Endothelial cell of umbilical vein (primary cell): ENCODE data around the gene NXPH4. TPM values are rescaled to one million over a fixed set of nuclear protein-coding genes. Genes with fewer than 3 reads are reported as not detected.

Experiments used
- BruUV-seq: library from RNA; stranded (reverse); fragments of 400-500 nt; replicated peaks from 2 replicates; lab custom pipeline; 2021; lab: Mats Ljungman, UMichigan
- CTCF ChIA-PET: fragments of 300-600, 350-600 bp; sonication (Branson Sonifier 250); formaldehyde crosslinking; loops from one replicate; lab custom pipeline; 2021; ENCODE audit warnings: antibody characterized with exemption, inconsistent platforms; lab: Charles Lee
- POLR2A ChIA-PET: fragments of 300-600, 350-600 bp; sonication (Branson Sonifier 250); formaldehyde crosslinking; loops from one replicate; lab custom pipeline; 2021; ENCODE audit warnings: antibody characterized with exemption, inconsistent platforms; lab: Charles Lee
- DNase-seq: peaks from one replicate; pipeline ENCODE4 v3.0.0-alpha.2; 2011; ENCODE audit warnings: low read depth, low spot score
- FAIRE-seq: peaks from 2 replicates; lab custom pipeline; 2011; peaks lifted over from hg19 to GRCh38; lab: Jason Lieb, UNC
- H2AFZ ChIP-seq: 2 replicates; pipeline ENCODE4 v1.6.0; 2012; ENCODE audit warnings: low read depth, low read length, control low read depth, inconsistent platforms
- H3K27ac ChIP-seq: 2 replicates; pipeline ENCODE4 v1.5.1; 2011; ENCODE audit warnings: low read depth, mild to moderate bottlenecking, control low read depth, low read length, moderate library complexity; ENCODE audit not compliant: insufficient read depth
- H3K27me3 ChIP-seq, 2 experiments: 2 replicates each; pipeline versions ENCODE4 v1.6.0 to v1.6.1; 2011; ENCODE audit warnings: low read length in 2 of 2, mixed read lengths in 1 of 2; ENCODE audit not compliant: control insufficient read depth in 2 of 2, insufficient read depth in 2 of 2
- H3K36me3 ChIP-seq, 2 experiments: 2 replicates in 1 of 2; 3 replicates in 1 of 2; pipeline ENCODE4 v1.5.1; 2011; ENCODE audit warnings: low read length in 2 of 2, mild to moderate bottlenecking in 1 of 2, moderate library complexity in 1 of 2; ENCODE audit not compliant: control insufficient read depth in 2 of 2, insufficient read depth in 2 of 2; ENCODE audit errors: extremely low read depth in 1 of 2
- H3K4me1 ChIP-seq: 3 replicates; pipeline ENCODE4 v1.5.1; 2011; ENCODE audit warnings: mild to moderate bottlenecking, low read length; ENCODE audit not compliant: control insufficient read depth, insufficient read depth; ENCODE audit errors: extremely low read depth
- H3K4me2 ChIP-seq: 2 replicates; pipeline ENCODE4 v1.6.1; 2011; ENCODE audit warnings: low read length, control low read depth, mixed read lengths; ENCODE audit not compliant: insufficient read depth
- H3K4me3 ChIP-seq, 3 experiments: fragments of 200-600 bp in 1 of 3; sonication (generic), shearing (Covaris generic) in 1 of 3; replicated peaks in 1 of 3; 2 replicates each; pipeline ENCODE4 v1.5.1; 2011 to 2016; ENCODE audit warnings: control low read depth in 3 of 3, low read length in 3 of 3, mild to moderate bottlenecking in 2 of 3, inconsistent platforms in 1 of 3, low read depth in 1 of 3, moderate library complexity in 1 of 3; ENCODE audit not compliant: insufficient read depth in 1 of 3
- H3K79me2 ChIP-seq: 2 replicates; pipeline ENCODE4 v1.6.0; 2012; ENCODE audit warnings: low read length, inconsistent platforms; ENCODE audit not compliant: control insufficient read depth, insufficient read depth
- H3K9ac ChIP-seq: replicated peaks from 2 replicates; pipeline ENCODE3; 2011; ENCODE audit warnings: low read length, control low read depth; ENCODE audit not compliant: insufficient read depth; ENCODE audit errors: extremely low read depth
- H3K9me1 ChIP-seq: replicated peaks from 3 replicates; pipeline ENCODE4 v1.6.0; 2011; ENCODE audit warnings: mild to moderate bottlenecking, low read length; ENCODE audit not compliant: control insufficient read depth, insufficient read depth; ENCODE audit errors: extremely low read depth
- H3K9me3 ChIP-seq: replicated peaks from 2 replicates; pipeline ENCODE4 v1.5.1; 2012; ENCODE audit warnings: low read length, inconsistent platforms; ENCODE audit not compliant: control insufficient read depth, insufficient read depth
- H4K20me1 ChIP-seq: replicated peaks from 2 replicates; pipeline ENCODE3; 2011; ENCODE audit warnings: mild to moderate bottlenecking, low read length; ENCODE audit not compliant: control insufficient read depth, insufficient read depth; ENCODE audit errors: extremely low read depth
- EZH2 ChIP-seq: IDR thresholded peaks from 2 replicates; pipeline ENCODE4 v1.6.1; 2012; ENCODE audit warnings: borderline replicate concordance, low read depth, mild to moderate bottlenecking, moderate library complexity, low read length, inconsistent platforms; ENCODE audit not compliant: severe bottlenecking
- FOS ChIP-seq: IDR thresholded peaks from 2 replicates; pipeline ENCODE4 v1.6.1; 2011; ENCODE audit warnings: mild to moderate bottlenecking, low read length, moderate library complexity, borderline replicate concordance; ENCODE audit not compliant: insufficient read depth
- GATA2 ChIP-seq: IDR thresholded peaks from 2 replicates; pipeline ENCODE4 v1.7.0; 2011; ENCODE audit warnings: low read depth, mild to moderate bottlenecking, moderate library complexity, mixed read lengths, low read length; ENCODE audit not compliant: insufficient read length, insufficient read depth
- JUN ChIP-seq: IDR thresholded peaks from 2 replicates; pipeline ENCODE4 v1.6.1; 2011; ENCODE audit warnings: borderline replicate concordance, low read depth; ENCODE audit not compliant: insufficient read length, insufficient read depth
- MYC ChIP-seq: IDR thresholded peaks from one replicate; pipeline ENCODE4 v1.6.1; 2011; ENCODE audit warnings: mild to moderate bottlenecking, low read depth, low read length
- POLR2A ChIP-seq: IDR thresholded peaks from 2 replicates; pipeline ENCODE4 v1.6.1; 2012; ENCODE audit warnings: low read depth, mild to moderate bottlenecking, control low read depth, low read length
- POLR2AphosphoS5 ChIP-seq: IDR thresholded peaks from 2 replicates; pipeline ENCODE4 v1.6.1; 2012; ENCODE audit warnings: low read depth, mild to moderate bottlenecking, control low read depth, low read length, moderate library complexity; ENCODE audit not compliant: insufficient read depth
- dilution Hi-C: fragments of 300-500 bp; cut with MboI; formaldehyde crosslinking; loops from one replicate; pipeline ENCODE4 v1.15.0; 2019; ENCODE audit warnings: low sequenced_read_pairs; ENCODE audit not compliant: extremely low pct_ligation_motif_present
- intact Hi-C: fragments of 100-400 bp; cut with micrococcal nuclease; formaldehyde crosslinking; loops from one replicate; pipeline ENCODE4 v1.10.0; 2022
- polyA plus RNA-seq, 4 experiments: library from polyadenylated mRNA; depleted of rRNA in 3 of 4; stranded (reverse) in 3 of 4; unstranded in 1 of 4; fragments of >200 nt; gene quantifications; 2 replicates each; pipeline versions ENCODE4 v1.2.1 to v1.2.3, GENCODE V29; 2011 to 2012; ENCODE audit warnings: missing spikeins in 1 of 4
- total RNA-seq: library from RNA; stranded (reverse); gene quantifications from 2 replicates; pipeline ENCODE4 v1.2.3, GENCODE V29; 2021
- TF ChIP-seq, protein P1 (sequence below): IDR thresholded peaks from 2 replicates; pipeline ENCODE4 v1.6.1; 2011; ENCODE audit not compliant: insufficient read depth, insufficient read length
- TF ChIP-seq, protein P2 (sequence below), 2 donors: IDR thresholded peaks; 1 replicate in 1 of 2; 2 replicates in 1 of 2; pipeline ENCODE4 v1.5.1; 2011; ENCODE audit warnings: low read length in 2 of 2, mild to moderate bottlenecking in 2 of 2, moderate library complexity in 2 of 2, control low read depth in 1 of 2, inconsistent platforms in 1 of 2, low read depth in 1 of 2; ENCODE audit not compliant: insufficient read depth in 1 of 2; ENCODE audit errors: extremely low read depth in 1 of 2

The NXPH4 gene
- total and polyA plus RNA-seq, 2 donors (not counting 3 experiments of a cell fraction or from before 2014, with no cell fraction given), result 0.07 TPM; not detected in 1

DNA sequence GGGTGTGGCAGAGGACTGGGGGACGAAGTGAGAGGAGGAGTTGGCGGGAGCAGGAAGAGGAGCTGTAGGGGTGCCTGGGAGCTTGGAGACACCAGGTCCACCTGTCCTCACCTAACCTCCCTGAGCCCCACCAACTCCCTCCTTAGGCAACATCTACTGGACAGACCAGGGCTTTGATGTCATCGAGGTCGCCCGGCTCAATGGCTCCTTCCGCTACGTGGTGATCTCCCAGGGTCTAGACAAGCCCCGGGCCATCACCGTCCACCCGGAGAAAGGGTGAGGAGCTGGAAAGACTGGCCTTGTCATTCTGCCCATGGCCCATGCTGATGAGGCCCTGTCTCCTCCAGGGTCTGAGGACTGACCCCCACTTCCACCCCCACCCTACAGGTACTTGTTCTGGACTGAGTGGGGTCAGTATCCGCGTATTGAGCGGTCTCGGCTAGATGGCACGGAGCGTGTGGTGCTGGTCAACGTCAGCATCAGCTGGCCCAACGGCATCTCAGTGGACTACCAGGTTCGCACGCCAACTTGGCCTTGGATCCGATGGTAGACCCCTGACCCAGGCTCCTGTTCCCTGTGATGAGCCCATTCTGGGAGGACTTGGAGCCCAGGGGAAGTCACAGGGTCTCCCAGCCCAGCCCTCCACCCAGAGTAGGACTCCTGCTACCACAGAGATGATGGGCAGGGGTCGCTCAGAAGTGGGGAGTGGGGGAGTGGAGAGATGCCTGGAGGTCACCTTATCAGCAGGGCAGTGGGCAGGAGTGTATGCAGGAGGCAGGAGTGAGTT is 32.5 kb upstream of the NXPH4 start:
- Histone ChIP-seq H3K79me2 (no peaks in the 10 kb centered on the region), H3K4me3 (no peak overlapping the region), H3K4me2 (no peak overlapping the region), H4K20me1 (no peaks in the 10 kb centered on the region), H3K9me1 (no peaks in the 10 kb centered on the region), H2AFZ (no peak overlapping the region), H3K36me3 (no peaks in the 10 kb centered on the region), H3K9ac (no peak overlapping the region), H3K27ac (no peak overlapping the region), H3K9me3 (no peaks in the 10 kb centered on the region), H3K27me3 (peaks cover 2 to 5% of the 10 kb centered on the region in 2 experiments), H3K4me1 (no peaks in the 10 kb centered on the region)
- dilution Hi-C loops, result no loop called here
- TF ChIP-seq, protein P1, sequence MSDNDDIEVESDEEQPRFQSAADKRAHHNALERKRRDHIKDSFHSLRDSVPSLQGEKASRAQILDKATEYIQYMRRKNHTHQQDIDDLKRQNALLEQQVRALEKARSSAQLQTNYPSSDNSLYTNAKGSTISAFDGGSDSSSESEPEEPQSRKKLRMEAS, result no peak
- TF ChIP-seq JUN (no peak), POLR2A (no peak), MYC (no peak), FOS (no peak), EZH2 (no peak), GATA2 (no peak), POLR2AphosphoS5 (no peak)
- TF ChIP-seq, protein P2, sequence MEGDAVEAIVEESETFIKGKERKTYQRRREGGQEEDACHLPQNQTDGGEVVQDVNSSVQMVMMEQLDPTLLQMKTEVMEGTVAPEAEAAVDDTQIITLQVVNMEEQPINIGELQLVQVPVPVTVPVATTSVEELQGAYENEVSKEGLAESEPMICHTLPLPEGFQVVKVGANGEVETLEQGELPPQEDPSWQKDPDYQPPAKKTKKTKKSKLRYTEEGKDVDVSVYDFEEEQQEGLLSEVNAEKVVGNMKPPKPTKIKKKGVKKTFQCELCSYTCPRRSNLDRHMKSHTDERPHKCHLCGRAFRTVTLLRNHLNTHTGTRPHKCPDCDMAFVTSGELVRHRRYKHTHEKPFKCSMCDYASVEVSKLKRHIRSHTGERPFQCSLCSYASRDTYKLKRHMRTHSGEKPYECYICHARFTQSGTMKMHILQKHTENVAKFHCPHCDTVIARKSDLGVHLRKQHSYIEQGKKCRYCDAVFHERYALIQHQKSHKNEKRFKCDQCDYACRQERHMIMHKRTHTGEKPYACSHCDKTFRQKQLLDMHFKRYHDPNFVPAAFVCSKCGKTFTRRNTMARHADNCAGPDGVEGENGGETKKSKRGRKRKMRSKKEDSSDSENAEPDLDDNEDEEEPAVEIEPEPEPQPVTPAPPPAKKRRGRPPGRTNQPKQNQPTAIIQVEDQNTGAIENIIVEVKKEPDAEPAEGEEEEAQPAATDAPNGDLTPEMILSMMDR (IDR thresholded peaks at IDR 0.05; ENCODE audit: extremely low read depth in 1 of 2, insufficient read depth in 1 of 2, low read depth in 1 of 2, low read length in 2 of 2), result no peak
- DNase-seq, result no peak
- intact Hi-C loops, result loop anchor here (1.0 kb wide), 3 partner anchors 60 to 176 kb away; no protein-coding TSS in a partner anchor
- ChIA-PET POLR2A (no interaction called here), CTCF (interaction anchor here (1.4 to 10.3 kb wide), 8 partner anchors 12 to 115 kb away, joined by 4 to 164 read pairs (median 47); partner anchors contain the start of genes LRP1 and STAT6)
- BruUV-seq, result no TSS peak
- FAIRE-seq, result no peak
